ENCODE results near the gene MLEC. TPM values are rescaled to one million over a fixed set of nuclear protein-coding genes. Genes with fewer than 3 reads are reported as not detected.

MLEC gene
- total RNA-seq, 1 donor from 2014 or later = 152 TPM

GRCh38 chr12:120733574-120733973 lies 46.6 kb downstream of the MLEC start:
- Histone ChIP-seq H3K9ac (ENCODE audit: low read length) (no peak overlapping the region), H3K4me3 (ENCODE audit: insufficient read depth, low read depth, low read length) (no peak overlapping the region), H4K20me1 (ENCODE audit: insufficient read depth, low read length) (no peaks in the 10 kb centered on the region), H3K27ac (ENCODE audit: low read depth, low read length) (no peak overlapping the region), H3K4me1 (ENCODE audit: insufficient read depth, low read length) (no peaks in the 10 kb centered on the region), H3K79me2 (ENCODE audit: insufficient read depth, low read length) (no peaks in the 10 kb centered on the region), H3K36me3 (ENCODE audit: insufficient read depth, low read length) (no peaks in the 10 kb centered on the region), H3K4me2 (ENCODE audit: low read length) (no peak overlapping the region), H3K27me3 (ENCODE audit: insufficient read depth, low read length) (no peaks in the 10 kb centered on the region), H3K9me3 (ENCODE audit: insufficient read depth, low read depth, low read length) (no peaks in the 10 kb centered on the region), H2AFZ (ENCODE audit: low read depth, low read length) (no peak overlapping the region)
- FAIRE-seq = no peak
- Mint-ChIP-seq H3K27me3 (ENCODE audit: low read depth, unreplicated experiment) (no peaks in the 10 kb centered on the region), H3K4me1 (ENCODE audit: low read depth, unreplicated experiment) (no peaks in the 10 kb centered on the region), H3K27ac (ENCODE audit: unreplicated experiment) (no peak overlapping the region), H3K36me3 (ENCODE audit: low read depth, unreplicated experiment) (peaks cover 15% of the 10 kb centered on the region), H3K4me3 (ENCODE audit: unreplicated experiment) (no peak overlapping the region), H3K9me3 (ENCODE audit: unreplicated experiment) (peaks cover 2% of the 10 kb centered on the region)
- DNase-seq (ENCODE audit: low read depth) = no peak
- no peak for TF ChIP-seq EZH2 (IDR thresholded peaks at IDR 0.05; ENCODE audit: insufficient read depth, low read length)
- TF ChIP-seq, protein P1, sequence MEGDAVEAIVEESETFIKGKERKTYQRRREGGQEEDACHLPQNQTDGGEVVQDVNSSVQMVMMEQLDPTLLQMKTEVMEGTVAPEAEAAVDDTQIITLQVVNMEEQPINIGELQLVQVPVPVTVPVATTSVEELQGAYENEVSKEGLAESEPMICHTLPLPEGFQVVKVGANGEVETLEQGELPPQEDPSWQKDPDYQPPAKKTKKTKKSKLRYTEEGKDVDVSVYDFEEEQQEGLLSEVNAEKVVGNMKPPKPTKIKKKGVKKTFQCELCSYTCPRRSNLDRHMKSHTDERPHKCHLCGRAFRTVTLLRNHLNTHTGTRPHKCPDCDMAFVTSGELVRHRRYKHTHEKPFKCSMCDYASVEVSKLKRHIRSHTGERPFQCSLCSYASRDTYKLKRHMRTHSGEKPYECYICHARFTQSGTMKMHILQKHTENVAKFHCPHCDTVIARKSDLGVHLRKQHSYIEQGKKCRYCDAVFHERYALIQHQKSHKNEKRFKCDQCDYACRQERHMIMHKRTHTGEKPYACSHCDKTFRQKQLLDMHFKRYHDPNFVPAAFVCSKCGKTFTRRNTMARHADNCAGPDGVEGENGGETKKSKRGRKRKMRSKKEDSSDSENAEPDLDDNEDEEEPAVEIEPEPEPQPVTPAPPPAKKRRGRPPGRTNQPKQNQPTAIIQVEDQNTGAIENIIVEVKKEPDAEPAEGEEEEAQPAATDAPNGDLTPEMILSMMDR (IDR thresholded peaks at IDR 0.05; ENCODE audit: insufficient read depth, low read depth, low read length) = no peak

- H2AFZ ChIP-seq (ENCODE audit: low read depth, low read length) = no peak overlapping the region
- Mint-ChIP-seq H3K27ac (ENCODE audit: unreplicated experiment) (no peak overlapping the region), H3K27me3 (ENCODE audit: low read depth, unreplicated experiment) (no peaks in the 10 kb centered on the region), H3K4me3 (ENCODE audit: unreplicated experiment) (no peak overlapping the region), H3K9me3 (ENCODE audit: unreplicated experiment) (peaks cover 2% of the 10 kb centered on the region), H3K4me1 (ENCODE audit: low read depth, unreplicated experiment) (no peaks in the 10 kb centered on the region), H3K36me3 (ENCODE audit: low read depth, unreplicated experiment) (peaks cover 15% of the 10 kb centered on the region)
- no peaks in the 10 kb centered on the region for H3K79me2 ChIP-seq (ENCODE audit: insufficient read depth, low read length)
- H3K4me1 ChIP-seq (ENCODE audit: insufficient read depth, low read length) = no peaks in the 10 kb centered on the region
- no peak for DNase-seq (ENCODE audit: low read depth)
- no peaks in the 10 kb centered on the region for H3K36me3 ChIP-seq (ENCODE audit: insufficient read depth, low read length)
- H3K4me2 ChIP-seq (ENCODE audit: low read length) = no peak overlapping the region
- no peaks in the 10 kb centered on the region for H4K20me1 ChIP-seq (ENCODE audit: insufficient read depth, low read length)
- no peak for FAIRE-seq
- H3K27me3 ChIP-seq (ENCODE audit: insufficient read depth, low read length) = no peaks in the 10 kb centered on the region
- H3K27ac ChIP-seq (ENCODE audit: low read depth, low read length) = no peak overlapping the region
- H3K4me3 ChIP-seq (ENCODE audit: insufficient read depth, low read depth, low read length) = no peak overlapping the region
- no peak overlapping the region for H3K9ac ChIP-seq (ENCODE audit: low read length)
- TF ChIP-seq, protein P1 (IDR thresholded peaks at IDR 0.05; ENCODE audit: insufficient read depth, low read depth, low read length) = no peak
- TF ChIP-seq EZH2 (IDR thresholded peaks at IDR 0.05; ENCODE audit: insufficient read depth, low read length) = no peak
- H3K9me3 ChIP-seq (ENCODE audit: insufficient read depth, low read depth, low read length) = no peaks in the 10 kb centered on the region
These were observed 47.3 kb downstream of the MLEC start for GRCh38 chr12:120734210-120734609.

GRCh38 chr12:120735181-120735580 lies 48.2 kb downstream of the MLEC start:
- FAIRE-seq = no peak
- Histone ChIP-seq H2AFZ (ENCODE audit: low read depth, low read length) (no peak overlapping the region), H3K79me2 (ENCODE audit: insufficient read depth, low read length) (no peaks in the 10 kb centered on the region), H4K20me1 (ENCODE audit: insufficient read depth, low read length) (no peaks in the 10 kb centered on the region), H3K27me3 (ENCODE audit: insufficient read depth, low read length) (no peaks in the 10 kb centered on the region), H3K4me3 (ENCODE audit: insufficient read depth, low read depth, low read length) (no peak overlapping the region), H3K36me3 (ENCODE audit: insufficient read depth, low read length) (no peaks in the 10 kb centered on the region), H3K27ac (ENCODE audit: low read depth, low read length) (no peak overlapping the region), H3K4me1 (ENCODE audit: insufficient read depth, low read length) (no peaks in the 10 kb centered on the region), H3K9ac (ENCODE audit: low read length) (no peak overlapping the region), H3K9me3 (ENCODE audit: insufficient read depth, low read depth, low read length) (no peaks in the 10 kb centered on the region), H3K4me2 (ENCODE audit: low read length) (no peak overlapping the region)
- H3K4me3 Mint-ChIP-seq (ENCODE audit: unreplicated experiment) = no peak overlapping the region
- no peaks in the 10 kb centered on the region for H3K27me3 Mint-ChIP-seq (ENCODE audit: low read depth, unreplicated experiment)
- peaks cover 2% of the 10 kb centered on the region for H3K9me3 Mint-ChIP-seq (ENCODE audit: unreplicated experiment)
- no peak overlapping the region for H3K27ac Mint-ChIP-seq (ENCODE audit: unreplicated experiment)
- no peaks in the 10 kb centered on the region for H3K4me1 Mint-ChIP-seq (ENCODE audit: low read depth, unreplicated experiment)
- H3K36me3 Mint-ChIP-seq (ENCODE audit: low read depth, unreplicated experiment) = peaks cover 11% of the 10 kb centered on the region
- TF ChIP-seq, protein P1 (IDR thresholded peaks at IDR 0.05; ENCODE audit: insufficient read depth, low read depth, low read length) = no peak
- TF ChIP-seq EZH2 (IDR thresholded peaks at IDR 0.05; ENCODE audit: insufficient read depth, low read length) = no peak
- DNase-seq (ENCODE audit: low read depth) = no peak
